WERI-Rb-1 (cell line): ENCODE measurements around the gene ADAM12.
"Not testable (repeated sequence)": the region's sequence is repeated elsewhere in the genome, so short reads cannot be mapped to it uniquely, and the experiment has no call there.

Source experiments
- DNase-seq: peaks from one replicate; pipeline ENCODE4 v3.0.0-alpha.2; 2020
- H3K27ac ChIP-seq: fragments of 250-450 bp; sonication (Bioruptor Pico); 2 replicates; pipeline ENCODE4 v1.5.1; 2020; ENCODE audit warnings: mild to moderate bottlenecking, moderate library complexity
- H3K27me3 ChIP-seq: fragments of 250-450 bp; sonication (Bioruptor Pico); 2 replicates; pipeline ENCODE4 v1.5.1; 2021; ENCODE audit warnings: mild to moderate bottlenecking, low read depth, moderate library complexity; ENCODE audit not compliant: insufficient read depth, severe bottlenecking
- H3K36me3 ChIP-seq: fragments of 250-450 bp; sonication (Bioruptor Pico); 2 replicates; pipeline ENCODE4 v1.5.1; 2020; ENCODE audit warnings: mild to moderate bottlenecking, moderate library complexity
- H3K4me3 ChIP-seq: 2 replicates; pipeline ENCODE4 v1.5.1; 2011; ENCODE audit warnings: low read depth, mild to moderate bottlenecking, control low read depth, low read length
- H3K9me3 ChIP-seq: fragments of 250-450 bp; sonication (Bioruptor Pico); 2 replicates; pipeline ENCODE4 v1.5.1; 2021; ENCODE audit warnings: mild to moderate bottlenecking, moderate library complexity; ENCODE audit not compliant: severe bottlenecking
- CTCF ChIP-seq: IDR thresholded peaks from 2 replicates; pipeline ENCODE4 v1.5.1; 2011; ENCODE audit warnings: low read depth, mild to moderate bottlenecking, control low read depth, inconsistent platforms, low read length

Gene ADAM12

GRCh38 chr10:126057494-126057893 is 330.8 kb downstream of the ADAM12 start:
- DNase-seq, result no peak
- Histone ChIP-seq H3K27me3 (no peaks in the 10 kb centered on the region), H3K27ac (no peak overlapping the region), H3K9me3 (peaks cover 7% of the 10 kb centered on the region), H3K4me3 (no peak overlapping the region), H3K36me3 (no peaks in the 10 kb centered on the region)
- TF ChIP-seq CTCF, result no peak

- H3K27ac ChIP-seq, result no peak overlapping the region
These were observed 334.1 kb downstream of the ADAM12 start for GRCh38 chr10:126054191-126054590.

GRCh38 chr10:126052171-126052570 is 336.1 kb downstream of the ADAM12 start:
- H3K9me3 ChIP-seq, result no peaks in the 10 kb centered on the region
- H3K36me3 ChIP-seq, result no peaks in the 10 kb centered on the region
- no peak overlapping the region for H3K27ac ChIP-seq
- no peak for TF ChIP-seq CTCF
- H3K4me3 ChIP-seq, result no peak overlapping the region
- DNase-seq, result no peak
- H3K27me3 ChIP-seq, result no peaks in the 10 kb centered on the region

More at GRCh38 chr10:126054191-126054590, 334.1 kb downstream of the ADAM12 start:
- Histone ChIP-seq H3K36me3 (no peaks in the 10 kb centered on the region), H3K27me3 (no peaks in the 10 kb centered on the region), H3K4me3 (no peak overlapping the region), H3K9me3 (no peaks in the 10 kb centered on the region)
- DNase-seq, result no peak
- TF ChIP-seq CTCF, result no peak

GRCh38 chr10:126049759-126050700 is 338.2 kb downstream of the ADAM12 start:
- Histone ChIP-seq H3K4me3 (no peak overlapping the region), H3K9me3 (no peaks in the 10 kb centered on the region), H3K27me3 (no peaks in the 10 kb centered on the region), H3K27ac (no peak overlapping the region), H3K36me3 (no peaks in the 10 kb centered on the region)
- TF ChIP-seq CTCF, result no peak
- no peak for DNase-seq

GRCh38 chr10:126047749-126048148 is 340.5 kb downstream of the ADAM12 start:
- not testable (repeated sequence) for DNase-seq, H3K27me3 ChIP-seq, H3K4me3 ChIP-seq, H3K9me3 ChIP-seq, H3K27ac ChIP-seq, H3K36me3 ChIP-seq

- Histone ChIP-seq H3K4me3 (no peak overlapping the region), H3K27ac (no peak overlapping the region), H3K27me3 (no peaks in the 10 kb centered on the region), H3K9me3 (no peaks in the 10 kb centered on the region), H3K36me3 (no peaks in the 10 kb centered on the region)
- no peak for DNase-seq
- TF ChIP-seq CTCF, result no peak
These were observed 341.4 kb downstream of the ADAM12 start for GRCh38 chr10:126046831-126047230.
